ENCODE data around the gene CLEC17A. TPM values are rescaled to one million over a fixed set of nuclear protein-coding genes. Genes with fewer than 3 reads are reported as not detected.
A peak's percentile ranks its signal among the peaks of the same experiment; 100 is the strongest.

The CLEC17A gene
- total RNA-seq, 1 experiment from 2014 or later, result not detected

DNA sequence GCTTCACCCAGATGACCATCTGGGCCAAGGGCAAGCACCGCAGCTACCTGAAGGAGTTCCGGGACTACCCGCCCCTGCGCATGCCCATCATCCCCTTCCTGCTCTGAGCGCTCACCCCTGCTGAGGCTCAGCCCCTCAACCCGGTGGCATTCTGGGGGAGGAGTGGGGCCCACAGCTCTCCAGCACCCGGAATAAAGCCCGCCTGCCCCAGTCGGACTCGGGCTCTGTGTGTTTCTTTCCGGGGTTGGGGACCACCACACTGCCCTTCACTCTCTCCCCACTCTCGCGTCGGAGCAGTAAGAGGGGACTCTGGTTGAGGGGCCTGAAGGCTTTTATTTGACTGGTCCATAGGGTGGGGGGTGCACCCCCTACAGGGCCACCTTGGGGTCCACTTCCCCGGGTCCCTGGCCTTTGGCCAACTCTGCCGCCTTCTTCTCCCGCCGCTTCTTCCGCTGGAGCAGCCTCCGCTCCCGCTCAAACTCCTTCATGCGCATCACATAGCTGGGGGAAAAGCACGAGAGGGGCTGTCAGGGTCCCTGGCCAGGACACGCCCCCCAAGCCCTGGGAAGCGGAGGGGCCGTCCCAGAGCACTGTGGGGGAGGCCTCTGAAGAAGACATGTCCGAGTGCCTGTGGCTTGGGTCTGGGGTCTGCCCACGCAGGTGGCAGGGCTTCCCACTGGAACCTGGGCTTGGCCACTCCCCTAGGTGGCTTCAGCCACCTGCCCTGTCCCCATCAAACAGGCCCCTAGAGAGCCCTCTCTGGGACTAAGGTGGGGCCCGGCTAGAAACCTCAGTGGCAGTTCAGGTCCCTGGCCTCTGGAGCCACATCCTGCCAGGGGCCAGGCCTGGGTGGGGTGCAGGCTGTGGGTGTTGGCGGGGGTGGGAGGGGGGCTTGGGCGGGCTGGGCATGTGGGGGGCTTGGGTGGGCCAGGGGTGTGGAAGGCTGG lies 16.8 kb upstream of the CLEC17A start:
- H3K4me2 ChIP-seq, result no peak overlapping the region
- TF ChIP-seq EZH2 (IDR thresholded peaks at IDR 0.05; ENCODE audit: low read depth), result no peak
- TF ChIP-seq, protein P1, sequence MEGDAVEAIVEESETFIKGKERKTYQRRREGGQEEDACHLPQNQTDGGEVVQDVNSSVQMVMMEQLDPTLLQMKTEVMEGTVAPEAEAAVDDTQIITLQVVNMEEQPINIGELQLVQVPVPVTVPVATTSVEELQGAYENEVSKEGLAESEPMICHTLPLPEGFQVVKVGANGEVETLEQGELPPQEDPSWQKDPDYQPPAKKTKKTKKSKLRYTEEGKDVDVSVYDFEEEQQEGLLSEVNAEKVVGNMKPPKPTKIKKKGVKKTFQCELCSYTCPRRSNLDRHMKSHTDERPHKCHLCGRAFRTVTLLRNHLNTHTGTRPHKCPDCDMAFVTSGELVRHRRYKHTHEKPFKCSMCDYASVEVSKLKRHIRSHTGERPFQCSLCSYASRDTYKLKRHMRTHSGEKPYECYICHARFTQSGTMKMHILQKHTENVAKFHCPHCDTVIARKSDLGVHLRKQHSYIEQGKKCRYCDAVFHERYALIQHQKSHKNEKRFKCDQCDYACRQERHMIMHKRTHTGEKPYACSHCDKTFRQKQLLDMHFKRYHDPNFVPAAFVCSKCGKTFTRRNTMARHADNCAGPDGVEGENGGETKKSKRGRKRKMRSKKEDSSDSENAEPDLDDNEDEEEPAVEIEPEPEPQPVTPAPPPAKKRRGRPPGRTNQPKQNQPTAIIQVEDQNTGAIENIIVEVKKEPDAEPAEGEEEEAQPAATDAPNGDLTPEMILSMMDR (conservative IDR thresholded peaks at IDR 0.05), result no peak
- ChIA-PET CTCF (no interaction called here), POLR2A (ENCODE audit: unreplicated experiment) (no interaction called here)
- no peak overlapping the region for H3K27ac ChIP-seq
- H3K27me3 ChIP-seq (ENCODE audit: insufficient read depth, low read depth), result no peaks in the 10 kb centered on the region
- H2AFZ ChIP-seq, result no peak overlapping the region
- TSS peak; percentile 84 for BruUV-seq (replicated peaks)
- H3K4me3 ChIP-seq, result no peak overlapping the region
- intact Hi-C loops (cut with micrococcal nuclease; ENCODE audit: unreplicated experiment), result no loop called here
- peak in 1 of 2 experiments; percentile 30 for DNase-seq
- peaks cover 9% of the 10 kb centered on the region for H3K4me1 ChIP-seq (replicated peaks; ENCODE audit: insufficient read depth)
- no peaks in the 10 kb centered on the region for H3K9me3 ChIP-seq (ENCODE audit: insufficient read depth, low read depth)
- H3K79me2 ChIP-seq (ENCODE audit: low read depth), result peaks cover 39% of the 10 kb centered on the region
- H3K9me2 ChIP-seq (ENCODE audit: insufficient read depth), result no peaks in the 10 kb centered on the region
- peaks cover 34% of the 10 kb centered on the region for H4K20me1 ChIP-seq (ENCODE audit: insufficient read depth)
- peaks cover 14% of the 10 kb centered on the region; the same call in 1 of the 2 replicates for H3K36me3 ChIP-seq (ENCODE audit: low read depth)
- H3F3A ChIP-seq (ENCODE audit: insufficient read depth, low read depth), result peaks cover 34% of the 10 kb centered on the region; the same call in 1 of the 2 replicates

DNA sequence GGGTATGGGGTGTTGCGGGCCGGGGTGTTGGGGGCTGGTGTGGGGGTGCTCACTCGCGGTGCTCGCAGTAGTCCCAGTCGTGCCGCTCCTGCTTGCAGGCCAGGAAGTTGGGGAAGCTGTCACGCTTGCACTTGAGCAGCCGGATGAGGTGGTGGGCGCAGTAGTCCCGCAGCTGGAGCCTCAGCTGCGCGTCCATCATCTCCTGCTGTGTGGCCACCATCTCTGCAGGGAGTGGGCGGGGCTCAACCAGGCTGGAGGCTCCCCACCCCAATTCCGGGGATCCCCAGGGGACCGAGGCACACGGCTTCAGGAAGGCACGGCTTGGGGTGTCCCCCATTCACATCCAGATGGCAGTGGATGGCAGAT lies 16.2 kb upstream of the CLEC17A start:
- ChIA-PET POLR2A (ENCODE audit: unreplicated experiment) (no interaction called here), CTCF (no interaction called here)
- H3K27me3 ChIP-seq (ENCODE audit: insufficient read depth, low read depth), result no peaks in the 10 kb centered on the region
- H3K4me2 ChIP-seq, result no peak overlapping the region
- H3K4me1 ChIP-seq (replicated peaks; ENCODE audit: insufficient read depth), result peaks cover 9% of the 10 kb centered on the region
- no peak overlapping the region for H2AFZ ChIP-seq
- DNase-seq, result no peak
- peaks cover 34% of the 10 kb centered on the region for H4K20me1 ChIP-seq (ENCODE audit: insufficient read depth)
- H3K4me3 ChIP-seq, result no peak overlapping the region
- intact Hi-C loops (cut with micrococcal nuclease; ENCODE audit: unreplicated experiment), result no loop called here
- no peak overlapping the region for H3K27ac ChIP-seq
- H3K79me2 ChIP-seq (ENCODE audit: low read depth), result peaks cover 43% of the 10 kb centered on the region
- TF ChIP-seq, protein P1 (conservative IDR thresholded peaks at IDR 0.05), result no peak
- TF ChIP-seq EZH2 (IDR thresholded peaks at IDR 0.05; ENCODE audit: low read depth), result no peak
- no peaks in the 10 kb centered on the region for H3K9me2 ChIP-seq (ENCODE audit: insufficient read depth)
- H3F3A ChIP-seq (ENCODE audit: insufficient read depth, low read depth), result peaks cover 34% of the 10 kb centered on the region; the same call in 1 of the 2 replicates
- no TSS peak for BruUV-seq (replicated peaks)
- H3K36me3 ChIP-seq (ENCODE audit: low read depth), result peaks cover 14% of the 10 kb centered on the region; the same call in 1 of the 2 replicates
- H3K9me3 ChIP-seq (ENCODE audit: insufficient read depth, low read depth), result no peaks in the 10 kb centered on the region

DNA sequence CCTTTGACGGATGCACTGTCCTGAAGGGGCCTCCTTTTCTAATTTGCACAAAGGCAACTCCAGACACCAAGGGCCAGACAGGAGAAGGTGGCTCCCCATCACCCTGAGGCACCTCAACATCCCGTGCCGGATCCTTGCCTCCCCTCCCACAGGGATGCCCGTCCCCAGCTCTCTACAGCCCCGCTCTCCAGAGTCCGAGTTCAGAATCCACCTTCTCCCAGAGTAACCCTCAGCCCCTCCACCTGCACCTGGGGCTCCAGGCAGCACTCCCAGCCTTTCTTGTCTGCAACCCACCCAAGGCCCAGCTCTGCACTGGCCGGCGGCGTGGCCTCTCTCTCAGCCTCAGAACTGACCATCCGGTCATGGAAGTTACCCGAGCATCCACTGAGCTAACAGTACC lies 15.8 kb upstream of the CLEC17A start:
- POLR2A ChIA-PET (ENCODE audit: unreplicated experiment), result interaction anchor here (0.6 kb wide), 1 partner anchor 463 kb away, joined by 5 read pairs; no protein-coding TSS in a partner anchor
- no peaks in the 10 kb centered on the region for H3K9me3 ChIP-seq (ENCODE audit: insufficient read depth, low read depth)
- peaks cover 34% of the 10 kb centered on the region for H4K20me1 ChIP-seq (ENCODE audit: insufficient read depth)
- no peak overlapping the region for H3K27ac ChIP-seq
- CTCF ChIA-PET, result no interaction called here
- no peak overlapping the region for H3K4me2 ChIP-seq
- no TSS peak for BruUV-seq (replicated peaks)
- no peak overlapping the region for H2AFZ ChIP-seq
- DNase-seq, result peak in 1 of 2 experiments; percentile 17
- H3K9me2 ChIP-seq (ENCODE audit: insufficient read depth), result no peaks in the 10 kb centered on the region
- H3K4me3 ChIP-seq, result no peak overlapping the region
- intact Hi-C loops (cut with micrococcal nuclease; ENCODE audit: unreplicated experiment), result no loop called here
- H3K36me3 ChIP-seq (ENCODE audit: low read depth), result peaks cover 14% of the 10 kb centered on the region; the same call in 1 of the 2 replicates
- TF ChIP-seq, protein P1 (conservative IDR thresholded peaks at IDR 0.05), result no peak
- no peak for TF ChIP-seq EZH2 (IDR thresholded peaks at IDR 0.05; ENCODE audit: low read depth)
- H3F3A ChIP-seq (ENCODE audit: insufficient read depth, low read depth), result peaks cover 34% of the 10 kb centered on the region; the same call in 1 of the 2 replicates
- peaks cover 42% of the 10 kb centered on the region for H3K79me2 ChIP-seq (ENCODE audit: low read depth)
- H3K27me3 ChIP-seq (ENCODE audit: insufficient read depth, low read depth), result no peaks in the 10 kb centered on the region
- peaks cover 9% of the 10 kb centered on the region for H3K4me1 ChIP-seq (replicated peaks; ENCODE audit: insufficient read depth)
